ENCODE results near the gene PDLIM1. TPM values are rescaled to one million over a fixed set of nuclear protein-coding genes. Genes with fewer than 3 reads are reported as not detected.

Gene PDLIM1
- total and polyA plus RNA-seq, 9 of the 15 experiments (the other 6 are each of a cell fraction or from before 2014, with no cell fraction given): 19.8 to 164 (median 39.1) TPM

- TF ChIP-seq E4F1 (CRISPR knock-in tag; IDR thresholded peaks at IDR 0.05; ENCODE audit: borderline replicate concordance) (no peak), ZKSCAN8 (CRISPR knock-in tag; IDR thresholded peaks at IDR 0.05) (0 out of 2 replicates have a peak, but pooled peaks have one; percentile 42), FOXK2 (conservative IDR thresholded peaks at IDR 0.05 in 1 of 2, IDR thresholded peaks at IDR 0.05 in 1 of 2; ENCODE audit: low read depth in 2 of 2) (no peak), HMG20B (CRISPR knock-in tag; IDR thresholded peaks at IDR 0.05) (no peak), DMBX1 (CRISPR knock-in tag; IDR thresholded peaks at IDR 0.05; ENCODE audit: borderline replicate concordance) (peak; percentile 29; the same call in 1 of the 2 replicates), ELF4 (CRISPR knock-in tag; IDR thresholded peaks at IDR 0.05) (no peak), ATF7 (IDR thresholded peaks at IDR 0.05) (no peak), GABPA (tag; conservative IDR thresholded peaks at IDR 0.05; ENCODE audit: low read depth) (peak; percentile 68), POLR2AphosphoS5 (IDR thresholded peaks at IDR 0.05; ENCODE audit: control insufficient read depth, insufficient read depth, low read depth, low read length) (0 out of 2 replicates have a peak, but pooled peaks have one; percentile 19), SFPQ (IDR thresholded peaks at IDR 0.05; ENCODE audit: low read depth, low read length) (no peak), SMAD4 (CRISPR knock-in tag; conservative IDR thresholded peaks at IDR 0.05) (peak; percentile 70; the same call in 1 of the 2 replicates), HMGN3 (IDR thresholded peaks at IDR 0.05; ENCODE audit: borderline replicate concordance, extremely low read depth, insufficient read length, low read depth, low read length) (peak; percentile 30), THRAP3 (IDR thresholded peaks at IDR 0.05; ENCODE audit: borderline replicate concordance) (no peak), BRD9 (IDR thresholded peaks at IDR 0.05; ENCODE audit: low read depth, partially characterized antibody) (no peak)
- TF ChIP-seq, protein P1, sequence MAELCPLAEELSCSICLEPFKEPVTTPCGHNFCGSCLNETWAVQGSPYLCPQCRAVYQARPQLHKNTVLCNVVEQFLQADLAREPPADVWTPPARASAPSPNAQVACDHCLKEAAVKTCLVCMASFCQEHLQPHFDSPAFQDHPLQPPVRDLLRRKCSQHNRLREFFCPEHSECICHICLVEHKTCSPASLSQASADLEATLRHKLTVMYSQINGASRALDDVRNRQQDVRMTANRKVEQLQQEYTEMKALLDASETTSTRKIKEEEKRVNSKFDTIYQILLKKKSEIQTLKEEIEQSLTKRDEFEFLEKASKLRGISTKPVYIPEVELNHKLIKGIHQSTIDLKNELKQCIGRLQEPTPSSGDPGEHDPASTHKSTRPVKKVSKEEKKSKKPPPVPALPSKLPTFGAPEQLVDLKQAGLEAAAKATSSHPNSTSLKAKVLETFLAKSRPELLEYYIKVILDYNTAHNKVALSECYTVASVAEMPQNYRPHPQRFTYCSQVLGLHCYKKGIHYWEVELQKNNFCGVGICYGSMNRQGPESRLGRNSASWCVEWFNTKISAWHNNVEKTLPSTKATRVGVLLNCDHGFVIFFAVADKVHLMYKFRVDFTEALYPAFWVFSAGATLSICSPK (IDR thresholded peaks at IDR 0.05; ENCODE audit: borderline replicate concordance): no peak
- TF ChIP-seq, protein P2, sequence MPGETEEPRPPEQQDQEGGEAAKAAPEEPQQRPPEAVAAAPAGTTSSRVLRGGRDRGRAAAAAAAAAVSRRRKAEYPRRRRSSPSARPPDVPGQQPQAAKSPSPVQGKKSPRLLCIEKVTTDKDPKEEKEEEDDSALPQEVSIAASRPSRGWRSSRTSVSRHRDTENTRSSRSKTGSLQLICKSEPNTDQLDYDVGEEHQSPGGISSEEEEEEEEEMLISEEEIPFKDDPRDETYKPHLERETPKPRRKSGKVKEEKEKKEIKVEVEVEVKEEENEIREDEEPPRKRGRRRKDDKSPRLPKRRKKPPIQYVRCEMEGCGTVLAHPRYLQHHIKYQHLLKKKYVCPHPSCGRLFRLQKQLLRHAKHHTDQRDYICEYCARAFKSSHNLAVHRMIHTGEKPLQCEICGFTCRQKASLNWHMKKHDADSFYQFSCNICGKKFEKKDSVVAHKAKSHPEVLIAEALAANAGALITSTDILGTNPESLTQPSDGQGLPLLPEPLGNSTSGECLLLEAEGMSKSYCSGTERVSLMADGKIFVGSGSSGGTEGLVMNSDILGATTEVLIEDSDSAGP (CRISPR knock-in tag; IDR thresholded peaks at IDR 0.05): no peak
- TF ChIP-seq, protein P3, sequence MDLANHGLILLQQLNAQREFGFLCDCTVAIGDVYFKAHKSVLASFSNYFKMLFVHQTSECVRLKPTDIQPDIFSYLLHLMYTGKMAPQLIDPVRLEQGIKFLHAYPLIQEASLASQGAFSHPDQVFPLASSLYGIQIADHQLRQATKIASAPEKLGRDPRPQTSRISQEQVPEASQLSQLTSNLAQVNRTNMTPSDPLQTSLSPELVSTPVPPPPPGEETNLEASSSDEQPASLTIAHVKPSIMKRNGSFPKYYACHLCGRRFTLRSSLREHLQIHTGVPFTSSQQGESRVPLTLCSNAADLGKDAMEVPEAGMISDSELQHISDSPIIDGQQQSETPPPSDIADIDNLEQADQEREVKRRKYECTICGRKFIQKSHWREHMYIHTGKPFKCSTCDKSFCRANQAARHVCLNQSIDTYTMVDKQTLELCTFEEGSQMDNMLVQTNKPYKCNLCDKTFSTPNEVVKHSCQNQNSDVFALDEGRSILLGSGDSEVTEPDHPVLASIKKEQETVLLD (IDR thresholded peaks at IDR 0.05): 0 out of 2 replicates have a peak, but pooled peaks have one; percentile 32
Measured at GRCh38 chr10:95295031-95295755, 4.4 kb upstream of the PDLIM1 start (continued).

Data from K562 (cell line).